Measurements from ENCODE around the gene HIVEP2. TPM values are rescaled to one million over a fixed set of nuclear protein-coding genes. Genes with fewer than 3 reads are reported as not detected.

The HIVEP2 gene
- total RNA-seq, 1 experiment from 2014 or later: 4.2 TPM

DNA sequence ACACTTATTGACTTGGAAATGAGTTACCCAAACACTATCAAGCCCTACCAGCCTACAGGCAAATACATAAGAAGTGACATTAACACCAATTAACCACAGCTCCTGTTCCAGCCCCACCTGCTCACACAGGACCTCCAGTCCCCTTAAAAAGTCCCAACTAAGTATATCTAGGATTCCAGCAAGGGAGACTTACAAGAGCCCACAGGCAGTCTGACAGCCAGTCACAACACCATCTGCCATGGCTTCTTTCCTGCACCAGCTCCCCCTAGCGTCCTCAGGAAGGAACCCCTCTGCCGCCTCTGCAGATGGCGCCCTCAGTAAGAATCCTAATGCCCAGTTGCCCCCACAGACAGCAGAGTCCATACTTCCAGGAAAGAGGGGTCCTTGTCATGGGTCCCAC is 122.1 kb downstream of the HIVEP2 start:
- no peak overlapping the region for H3K4me2 ChIP-seq (ENCODE audit: insufficient read depth, insufficient read length, low read length)
- H2BK15ac ChIP-seq (ENCODE audit: low read depth, low read length): no peak overlapping the region
- no peak overlapping the region for H3K9ac ChIP-seq (ENCODE audit: extremely low read depth, insufficient read length, low read length)
- no peak overlapping the region for H3K14ac ChIP-seq (ENCODE audit: insufficient read depth, low read length)
- Mint-ChIP-seq H3K4me1 (peaks cover 15 to 20% of the 10 kb centered on the region in 2 experiments), H3K27me3 (ENCODE audit: low read depth) (no peaks in the 10 kb centered on the region), H3K36me3 (ENCODE audit: insufficient read depth in 1 of 3, low read depth in 3 of 3) (no peaks in the 10 kb centered on the region), H3K4me3 (no peak overlapping the region), H3K27ac (peak overlapping the region in 2 of 3 experiments; percentile 74 to 83; a peak in 4 of 7 replicates), H3K9me3 (no peaks in the 10 kb centered on the region; a peak in 1 of 5 replicates)
- H2BK20ac ChIP-seq (ENCODE audit: low read depth, low read length, poor library complexity, severe bottlenecking): no peak overlapping the region
- H2AFZ ChIP-seq (ENCODE audit: low read length): no peak overlapping the region
- H3K18ac ChIP-seq (ENCODE audit: insufficient read length, low read depth, low read length): no peak overlapping the region
- no peak overlapping the region for H4K8ac ChIP-seq (replicated peaks; ENCODE audit: insufficient read length, low read depth, low read length)
- no peak overlapping the region for H2AK5ac ChIP-seq (ENCODE audit: insufficient read length, low read length)
- no peaks in the 10 kb centered on the region for H3K9me3 ChIP-seq (ENCODE audit: control insufficient read depth, low read depth, low read length)
- WGBS (ENCODE audit: extremely low coverage, insufficient read length, low lambda C conversion rate): no CpG with 5 or more reads among the region's 3 CpGs
- H4K91ac ChIP-seq (ENCODE audit: insufficient read length, low read depth, low read length): no peak overlapping the region
- no peaks in the 10 kb centered on the region for H3K23me2 ChIP-seq (ENCODE audit: insufficient read length, low read depth, low read length, poor library complexity, severe bottlenecking)
- H3K79me2 ChIP-seq (ENCODE audit: insufficient read depth, low read length): no peaks in the 10 kb centered on the region
- no peaks in the 10 kb centered on the region for H3K27me3 ChIP-seq (ENCODE audit: insufficient read depth, low read length)
- no peak overlapping the region for H3T11ph ChIP-seq (ENCODE audit: low read length)
- H3K4me1 ChIP-seq (ENCODE audit: insufficient read depth, low read length): 0 out of 2 replicates have a peak, but pooled peaks cover 4% of the 10 kb centered on the region
- peak; percentile 82 for DNase-seq
- no peak overlapping the region for H3K23ac ChIP-seq (ENCODE audit: insufficient read length, low read depth, low read length)
- TF ChIP-seq, protein P1, sequence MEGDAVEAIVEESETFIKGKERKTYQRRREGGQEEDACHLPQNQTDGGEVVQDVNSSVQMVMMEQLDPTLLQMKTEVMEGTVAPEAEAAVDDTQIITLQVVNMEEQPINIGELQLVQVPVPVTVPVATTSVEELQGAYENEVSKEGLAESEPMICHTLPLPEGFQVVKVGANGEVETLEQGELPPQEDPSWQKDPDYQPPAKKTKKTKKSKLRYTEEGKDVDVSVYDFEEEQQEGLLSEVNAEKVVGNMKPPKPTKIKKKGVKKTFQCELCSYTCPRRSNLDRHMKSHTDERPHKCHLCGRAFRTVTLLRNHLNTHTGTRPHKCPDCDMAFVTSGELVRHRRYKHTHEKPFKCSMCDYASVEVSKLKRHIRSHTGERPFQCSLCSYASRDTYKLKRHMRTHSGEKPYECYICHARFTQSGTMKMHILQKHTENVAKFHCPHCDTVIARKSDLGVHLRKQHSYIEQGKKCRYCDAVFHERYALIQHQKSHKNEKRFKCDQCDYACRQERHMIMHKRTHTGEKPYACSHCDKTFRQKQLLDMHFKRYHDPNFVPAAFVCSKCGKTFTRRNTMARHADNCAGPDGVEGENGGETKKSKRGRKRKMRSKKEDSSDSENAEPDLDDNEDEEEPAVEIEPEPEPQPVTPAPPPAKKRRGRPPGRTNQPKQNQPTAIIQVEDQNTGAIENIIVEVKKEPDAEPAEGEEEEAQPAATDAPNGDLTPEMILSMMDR (conservative IDR thresholded peaks at IDR 0.05): peak; percentile 88
- no peak overlapping the region for H2BK120ac ChIP-seq (ENCODE audit: low read depth, low read length, poor library complexity, severe bottlenecking)
- H2BK5ac ChIP-seq (ENCODE audit: insufficient read length, low read length): no peak overlapping the region
- H4K5ac ChIP-seq (ENCODE audit: insufficient read length, low read depth, low read length): no peak overlapping the region
- no peak overlapping the region for H3K27ac ChIP-seq (ENCODE audit: insufficient read length, low read depth, low read length)
- no peak overlapping the region for H3K4ac ChIP-seq (ENCODE audit: low read depth, low read length)
- H4K20me1 ChIP-seq (ENCODE audit: control insufficient read depth, insufficient read depth, insufficient read length): no peaks in the 10 kb centered on the region
- no peak overlapping the region for H2BK12ac ChIP-seq (ENCODE audit: insufficient read length, low read depth, low read length)
- H3K56ac ChIP-seq (ENCODE audit: insufficient read length, low read depth, low read length): no peak overlapping the region
- H3K79me1 ChIP-seq (ENCODE audit: insufficient read depth, low read depth, low read length, poor library complexity, severe bottlenecking): no peaks in the 10 kb centered on the region
